H9 (cell line): ENCODE measurements around the gene CEP162. TPM values are rescaled to one million over a fixed set of nuclear protein-coding genes. Genes with fewer than 3 reads are reported as not detected.
A peak's percentile ranks its signal among the peaks of the same experiment; 100 is the strongest.

Experiments used
- DNase-seq: peaks from one replicate; pipeline ENCODE4 v3.0.0-alpha.2; 2017
- H2AFZ ChIP-seq: one replicate; pipeline ENCODE4 v1.6.1; 2013; ENCODE audit warnings: mild to moderate bottlenecking, low read length, control low read depth, moderate library complexity
- H2AK5ac ChIP-seq: 2 replicates; pipeline ENCODE4 v1.6.1; 2013; ENCODE audit warnings: low read length, control low read depth, mixed read lengths; ENCODE audit not compliant: insufficient read length
- H2BK120ac ChIP-seq: one replicate; pipeline ENCODE4 v1.6.1; 2013; ENCODE audit warnings: low read depth, mild to moderate bottlenecking, low read length, control low read depth, inconsistent platforms; ENCODE audit not compliant: poor library complexity, severe bottlenecking
- H2BK12ac ChIP-seq: 2 replicates; pipeline ENCODE4 v1.6.1; 2013; ENCODE audit warnings: low read length, control low read depth, mixed read lengths, low read depth; ENCODE audit not compliant: insufficient read length
- H2BK15ac ChIP-seq: 2 replicates; pipeline ENCODE4 v1.6.1; 2013; ENCODE audit warnings: low read depth, low read length, control low read depth
- H2BK20ac ChIP-seq: one replicate; pipeline ENCODE4 v1.6.1; 2013; ENCODE audit warnings: low read depth, mild to moderate bottlenecking, low read length, control low read depth, inconsistent platforms; ENCODE audit not compliant: poor library complexity, severe bottlenecking
- H2BK5ac ChIP-seq: 2 replicates; pipeline ENCODE4 v1.6.1; 2013; ENCODE audit warnings: low read length, control low read depth, mixed read lengths; ENCODE audit not compliant: insufficient read length
- H3K14ac ChIP-seq: 2 replicates; pipeline ENCODE4 v1.6.1; 2013; ENCODE audit warnings: low read length, control low read depth; ENCODE audit not compliant: insufficient read depth
- H3K18ac ChIP-seq: 2 replicates; pipeline ENCODE4 v1.6.1; 2013; ENCODE audit warnings: low read depth, mild to moderate bottlenecking, mixed read lengths, low read length, control low read depth; ENCODE audit not compliant: insufficient read length
- H3K23ac ChIP-seq: 2 replicates; pipeline ENCODE4 v1.6.1; 2013; ENCODE audit warnings: low read length, control low read depth, mixed read lengths, low read depth; ENCODE audit not compliant: insufficient read length
- H3K23me2 ChIP-seq: 2 replicates; pipeline ENCODE4 v1.6.1; 2013; ENCODE audit warnings: low read depth, mild to moderate bottlenecking, mixed read lengths, low read length, control low read depth; ENCODE audit not compliant: insufficient read length, poor library complexity, severe bottlenecking
- H3K27ac ChIP-seq: 2 replicates; pipeline ENCODE4 v1.5.1; 2013; ENCODE audit warnings: low read length, control low read depth, mixed read lengths, low read depth; ENCODE audit not compliant: insufficient read length
- H3K27me3 ChIP-seq: 2 replicates; pipeline ENCODE4 v1.6.1; 2013; ENCODE audit warnings: low read length, control low read depth, inconsistent platforms; ENCODE audit not compliant: insufficient read depth
- H3K4ac ChIP-seq: 2 replicates; pipeline ENCODE4 v1.6.1; 2013; ENCODE audit warnings: low read depth, mild to moderate bottlenecking, control low read depth, inconsistent platforms, low read length, moderate library complexity
- H3K4me1 ChIP-seq: 2 replicates; pipeline ENCODE4 v1.6.1; 2013; ENCODE audit warnings: low read length, control low read depth, inconsistent platforms; ENCODE audit not compliant: insufficient read depth
- H3K4me2 ChIP-seq: 2 replicates; pipeline ENCODE4 v1.6.1; 2013; ENCODE audit warnings: low read length, control low read depth, mixed read lengths; ENCODE audit not compliant: insufficient read length, insufficient read depth
- H3K56ac ChIP-seq: 2 replicates; pipeline ENCODE4 v1.6.1; 2013; ENCODE audit warnings: low read depth, mild to moderate bottlenecking, mixed read lengths, low read length, control low read depth; ENCODE audit not compliant: insufficient read length
- H3K79me1 ChIP-seq: 2 replicates; pipeline ENCODE4 v1.6.1; 2013; ENCODE audit warnings: low read depth, mild to moderate bottlenecking, moderate library complexity, low read length, control low read depth, inconsistent platforms; ENCODE audit not compliant: insufficient read depth, poor library complexity, severe bottlenecking
- H3K79me2 ChIP-seq: 2 replicates; pipeline ENCODE4 v1.6.1; 2013; ENCODE audit warnings: low read length, control low read depth, inconsistent platforms; ENCODE audit not compliant: insufficient read depth
- H3K9ac ChIP-seq: 2 replicates; pipeline ENCODE4 v1.6.1; 2013; ENCODE audit warnings: low read length, control low read depth, mixed read lengths; ENCODE audit not compliant: insufficient read length; ENCODE audit errors: extremely low read depth
- H3K9me3 ChIP-seq: one replicate; pipeline ENCODE4 v1.6.1; 2013; ENCODE audit warnings: low read depth, low read length, inconsistent platforms; ENCODE audit not compliant: control insufficient read depth
- H3T11ph ChIP-seq: one replicate; pipeline ENCODE4 v1.6.1; 2013; ENCODE audit warnings: mild to moderate bottlenecking, low read length, control low read depth, inconsistent platforms
- H4K20me1 ChIP-seq: one replicate; pipeline ENCODE4 v1.6.1; 2013; ENCODE audit not compliant: control insufficient read depth, insufficient read length, insufficient read depth
- H4K5ac ChIP-seq: 2 replicates; pipeline ENCODE4 v1.6.1; 2013; ENCODE audit warnings: low read depth, mild to moderate bottlenecking, mixed read lengths, low read length, control low read depth; ENCODE audit not compliant: insufficient read length
- H4K8ac ChIP-seq: replicated peaks from 2 replicates; pipeline ENCODE4 v1.6.1; 2013; ENCODE audit warnings: low read length, control low read depth, mixed read lengths, low read depth; ENCODE audit not compliant: insufficient read length
- H4K91ac ChIP-seq: 2 replicates; pipeline ENCODE4 v1.6.1; 2013; ENCODE audit warnings: low read depth, mild to moderate bottlenecking, moderate library complexity, mixed read lengths, low read length, control low read depth; ENCODE audit not compliant: insufficient read length
- H3K27ac Mint-ChIP-seq, 3 experiments: 2 replicates in 2 of 3; 3 replicates in 1 of 3; pipeline ENCODE4 v1.8.0; 2020 to 2021; ENCODE audit warnings: mixed read lengths in 3 of 3, mild to moderate bottlenecking in 1 of 3, moderate library complexity in 1 of 3
- H3K27me3 Mint-ChIP-seq: 2 replicates; pipeline ENCODE4 v1.8.0; 2021; ENCODE audit warnings: low read depth, mild to moderate bottlenecking, moderate library complexity, mixed read lengths
- H3K36me3 Mint-ChIP-seq, 3 experiments: 2 replicates in 2 of 3; 3 replicates in 1 of 3; pipeline ENCODE4 v1.8.0; 2020 to 2021; ENCODE audit warnings: low read depth in 3 of 3, mixed read lengths in 3 of 3; ENCODE audit not compliant: insufficient read depth in 1 of 3
- H3K4me1 Mint-ChIP-seq, 2 experiments: 2 replicates each; pipeline ENCODE4 v1.8.0; 2020; ENCODE audit warnings: mixed read lengths in 2 of 2
- H3K4me3 Mint-ChIP-seq, 2 experiments: 2 replicates in 1 of 2; 3 replicates in 1 of 2; pipeline ENCODE4 v1.8.0; 2020 to 2021; ENCODE audit warnings: mild to moderate bottlenecking in 2 of 2, mixed read lengths in 2 of 2, moderate library complexity in 1 of 2
- H3K9me3 Mint-ChIP-seq, 2 experiments: 2 replicates in 1 of 2; 3 replicates in 1 of 2; pipeline ENCODE4 v1.8.0; 2020; ENCODE audit warnings: mild to moderate bottlenecking in 2 of 2, mixed read lengths in 2 of 2, moderate library complexity in 1 of 2
- CTCF ChIP-seq: fragments of 200-600 bp; sonication (generic); conservative IDR thresholded peaks from 3 replicates; pipeline ENCODE4 v1.8.0; 2021; ENCODE audit warnings: antibody characterized with exemption, mild to moderate bottlenecking
- WGBS: extraction: QIAGEN DNeasy Blood & Tissue Kit; methylation state at CpG from one replicate; pipeline ENCODE4 v1.1.7; 2013; ENCODE audit warnings: missing lambda C conversion rate, low lambda C conversion rate, mixed read lengths; ENCODE audit not compliant: insufficient read length; ENCODE audit errors: extremely low coverage; 5-methylcytosine and 5-hydroxymethylcytosine counted together
- total RNA-seq: library from RNA; stranded (reverse); gene quantifications from 2 replicates; pipeline ENCODE4 v1.2.1, GENCODE V29; 2021

The CEP162 gene
- total RNA-seq, 1 experiment from 2014 or later, result 11.5 TPM

- Histone ChIP-seq H4K8ac (no peak overlapping the region), H3K4me2 (no peak overlapping the region), H2BK12ac (no peak overlapping the region), H3K9me3 (no peaks in the 10 kb centered on the region), H3K9ac (no peak overlapping the region), H4K5ac (no peak overlapping the region), H3T11ph (no peak overlapping the region), H3K14ac (no peak overlapping the region), H4K20me1 (no peaks in the 10 kb centered on the region), H3K4me1 (no peaks in the 10 kb centered on the region), H2BK15ac (no peak overlapping the region), H2AFZ (no peak overlapping the region), H2BK20ac (no peak overlapping the region), H3K79me1 (no peaks in the 10 kb centered on the region), H3K56ac (no peak overlapping the region), H2BK5ac (no peak overlapping the region), H3K27ac (no peak overlapping the region), H3K4ac (no peak overlapping the region), H3K27me3 (no peaks in the 10 kb centered on the region), H3K79me2 (no peaks in the 10 kb centered on the region), H4K91ac (no peak overlapping the region), H3K23ac (no peak overlapping the region), H2AK5ac (no peak overlapping the region), H2BK120ac (no peak overlapping the region), H3K18ac (no peak overlapping the region), H3K23me2 (no peaks in the 10 kb centered on the region)
- DNase-seq, result no peak
- H3K27ac Mint-ChIP-seq, result peak overlapping the region in 1 of 3 experiments; percentile 45; a peak in 1 of 7 replicates
- no peak for TF ChIP-seq CTCF
- no peak overlapping the region for H3K4me3 Mint-ChIP-seq
- no peaks in the 10 kb centered on the region for H3K27me3 Mint-ChIP-seq
- peaks cover 0 to 7% (median 1%) of the 10 kb centered on the region in 3 experiments; a peak in 4 of 7 replicates for H3K36me3 Mint-ChIP-seq
- H3K4me1 Mint-ChIP-seq, result no peaks in the 10 kb centered on the region
- WGBS, result no CpG with 5 or more reads among the region's 2 CpGs
- no peaks in the 10 kb centered on the region for H3K9me3 Mint-ChIP-seq
Observed at GRCh38 chr6:84161190-84161589, 66.3 kb downstream of the CEP162 start.
